ENCODE results near the gene KRT13. TPM values are rescaled to one million over a fixed set of nuclear protein-coding genes. Genes with fewer than 3 reads are reported as not detected.
"Not testable (repeated sequence)": the region's sequence is repeated elsewhere in the genome, so short reads cannot be mapped to it uniquely, and the experiment has no call there.

Gene KRT13
- not detected for polyA plus RNA-seq (2013, experiment 1 of 2; ENCODE audit: insufficient read length)
- 0.16 TPM for polyA plus RNA-seq (2013, experiment 2 of 2; ENCODE audit: insufficient read length)

DNA sequence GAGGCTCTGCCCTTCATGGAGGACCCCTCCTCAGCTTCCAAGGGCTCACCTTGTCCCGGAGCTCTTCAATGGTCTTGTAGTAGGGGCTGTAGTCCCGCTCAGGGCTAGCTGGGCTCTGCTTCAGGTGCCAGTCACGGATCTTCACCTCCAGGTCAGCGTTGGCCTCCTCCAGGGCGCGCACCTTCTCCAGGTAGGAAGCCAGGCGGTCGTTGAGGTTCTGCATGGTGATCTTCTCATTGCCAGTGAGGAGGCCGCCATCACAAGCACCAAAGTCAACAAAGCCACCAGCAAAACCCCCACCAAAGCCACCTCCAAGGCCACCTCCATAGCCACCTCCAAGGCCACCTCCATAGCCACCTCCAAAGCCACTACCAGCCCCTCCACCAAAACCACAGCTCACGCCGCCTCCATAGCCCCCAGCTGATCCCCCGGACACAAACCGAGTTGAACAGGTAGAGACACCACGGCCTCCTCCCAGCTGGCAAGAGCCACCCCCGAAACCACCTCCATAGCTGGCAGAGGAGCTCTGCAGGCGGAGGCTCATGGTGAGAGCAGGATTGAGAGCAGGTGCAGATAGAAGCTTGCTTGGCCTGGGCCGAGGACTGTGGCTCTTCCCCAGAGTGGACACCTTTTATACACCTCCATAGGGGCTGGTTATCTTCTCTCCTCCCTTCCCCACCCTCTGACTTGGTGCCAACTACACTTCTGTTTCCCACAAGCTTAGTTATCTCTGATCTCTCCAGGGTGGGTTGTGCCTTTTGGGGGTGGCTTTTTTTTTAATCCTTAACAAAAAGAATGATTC is at the start of gene KRT13:
KRT13 (minus strand) TSS at position 606 of the 802 bp plus-strand sequence; CDS start at position 544, 62 bp downstream.
- DNase-seq, result no peak

GRCh38 chr17:41553987-41554680 is 48.7 kb upstream of the KRT13 start:
- no peak for DNase-seq

- DNase-seq, result peak; percentile 22
Observed at GRCh38 chr17:41553176-41553575, 47.8 kb upstream of the KRT13 start.

DNA sequence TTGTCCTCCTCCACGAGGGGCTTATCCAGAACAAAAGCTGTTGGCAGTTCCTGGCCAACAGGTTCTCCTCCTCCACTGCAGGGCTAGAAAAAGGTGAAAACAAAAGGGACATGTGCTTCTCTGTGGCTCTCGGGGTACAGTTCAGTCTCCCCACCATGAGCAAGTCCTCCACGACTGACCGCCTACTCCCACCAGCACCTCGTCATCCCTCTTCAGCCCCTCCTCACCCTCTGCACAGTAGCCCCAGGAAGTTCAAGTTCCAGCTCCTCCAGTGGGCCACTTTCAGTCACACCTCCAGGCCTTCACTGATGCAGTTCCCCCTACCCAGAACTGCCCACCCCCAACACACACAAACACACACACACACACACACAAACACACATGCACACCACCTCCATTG is 47.0 kb upstream of the KRT13 start:
- no peak for DNase-seq

DNA sequence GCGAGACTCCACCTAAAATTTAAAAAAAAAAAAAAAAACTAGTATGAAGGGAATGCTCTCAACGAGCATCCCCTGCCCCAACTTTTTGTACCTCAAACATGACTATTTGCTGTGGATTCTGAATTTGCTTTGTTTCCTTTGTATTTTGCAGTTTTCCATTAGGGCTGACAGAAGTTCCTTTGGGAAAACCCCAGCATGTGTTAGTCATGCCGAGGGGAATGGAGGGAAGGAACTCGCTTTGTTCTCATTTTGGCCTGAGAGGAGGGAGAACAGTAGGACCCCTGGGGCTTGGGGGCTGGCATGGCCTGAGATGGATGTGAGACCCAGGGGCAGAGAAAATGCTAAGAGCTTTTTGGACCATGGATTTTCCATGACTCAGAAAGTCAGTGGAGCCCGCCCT is 46.0 kb upstream of the KRT13 start:
- DNase-seq, result peak; percentile 50

DNA sequence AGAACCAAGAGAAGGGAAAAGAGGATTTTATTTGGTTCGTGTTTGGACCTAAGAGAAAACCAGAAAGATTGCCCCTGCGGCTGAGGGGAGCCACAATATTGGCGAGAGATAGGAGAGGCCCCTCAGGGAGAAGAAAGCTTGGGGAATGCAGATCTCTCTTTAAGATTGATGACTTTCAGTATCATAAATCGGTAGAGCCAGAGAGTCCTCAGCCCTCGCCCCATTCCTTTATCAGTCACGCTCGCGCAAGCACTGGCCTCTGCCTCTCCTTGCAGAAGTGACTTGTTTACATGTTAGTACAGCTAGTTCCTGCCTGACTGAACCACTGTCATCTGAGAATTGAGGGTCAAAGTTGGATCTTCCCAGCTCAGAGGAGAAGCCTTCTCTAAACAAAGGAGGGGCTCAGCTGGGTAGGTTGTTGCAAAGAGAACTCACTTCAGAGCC is 44.2 kb upstream of the KRT13 start:
- no peak for DNase-seq

GRCh38 chr17:41548844-41549595 is 43.6 kb upstream of the KRT13 start:
- DNase-seq, result peak; percentile 87

DNA sequence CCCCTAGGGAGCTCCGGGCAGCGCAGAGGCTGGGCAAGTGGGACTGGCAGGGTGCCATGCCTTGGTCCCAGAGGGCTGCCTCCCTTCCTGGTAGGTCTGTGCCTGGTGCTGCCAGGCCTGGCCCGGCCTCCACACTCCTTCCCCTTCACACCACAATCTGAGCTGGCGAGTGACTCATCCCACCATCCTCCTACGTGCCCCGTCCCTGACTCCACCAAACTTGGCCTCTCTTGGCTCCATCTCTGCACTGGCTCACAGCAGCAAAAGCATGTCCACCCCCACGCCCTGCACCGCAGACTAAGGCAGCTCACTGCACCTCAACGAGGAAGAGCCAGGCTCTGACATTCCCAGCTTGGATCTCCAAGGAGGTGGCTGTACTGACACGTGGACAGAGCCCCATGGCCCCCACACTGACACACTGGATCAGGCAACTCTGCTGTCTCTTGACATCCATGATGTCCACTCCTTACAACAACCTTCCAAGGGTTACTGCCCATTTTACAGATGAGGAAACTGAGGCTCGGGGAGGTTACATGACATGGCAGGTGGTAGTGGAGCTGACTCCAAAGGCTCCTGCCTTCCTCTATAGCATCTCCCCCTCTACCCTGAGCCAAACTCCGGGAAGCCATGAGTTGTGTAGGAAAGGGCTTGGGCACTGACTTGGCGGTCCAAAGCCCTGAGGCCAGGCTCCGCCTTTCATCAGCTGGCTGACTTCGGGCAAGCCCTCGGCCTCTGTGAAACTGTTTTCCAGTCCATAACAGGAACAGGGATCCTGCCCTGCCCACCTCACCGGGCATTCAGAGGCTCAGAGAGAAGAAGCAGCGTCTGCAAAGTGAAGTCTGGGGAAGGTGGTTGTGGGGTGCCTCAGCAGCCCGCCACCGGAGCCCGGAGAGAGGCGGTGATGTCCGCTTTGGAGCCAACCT is 42.8 kb upstream of the KRT13 start:
- DNase-seq, result peak; percentile 97

DNA sequence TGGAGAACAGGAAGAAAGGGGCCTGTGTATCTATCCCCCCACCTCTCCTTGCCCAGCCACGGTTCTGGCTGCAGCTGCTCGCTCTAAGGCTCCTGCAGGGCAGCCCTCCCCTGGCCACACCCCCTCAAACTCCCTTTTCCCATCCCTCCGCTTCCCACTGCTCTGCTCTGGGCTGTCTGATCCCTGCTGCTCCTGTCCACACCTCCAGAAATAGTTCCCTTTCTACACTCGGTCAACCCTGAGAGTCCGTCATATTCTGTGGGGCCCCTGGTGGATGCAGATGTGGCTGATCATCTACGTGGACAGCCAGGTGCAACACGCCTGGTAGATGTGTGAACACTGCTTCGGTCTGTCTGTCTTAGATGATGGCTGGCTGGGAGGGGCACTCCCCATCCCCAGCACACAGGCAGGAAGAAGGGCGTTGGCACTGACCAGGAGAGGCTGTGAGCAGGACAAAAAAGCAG is 42.0 kb upstream of the KRT13 start:
- DNase-seq, result no peak

- DNase-seq, result no peak
Observed at GRCh38 chr17:41546819-41547218, 41.4 kb upstream of the KRT13 start.

- DNase-seq, result no peak
Observed at GRCh38 chr17:41545829-41546410, 40.5 kb upstream of the KRT13 start.

DNA sequence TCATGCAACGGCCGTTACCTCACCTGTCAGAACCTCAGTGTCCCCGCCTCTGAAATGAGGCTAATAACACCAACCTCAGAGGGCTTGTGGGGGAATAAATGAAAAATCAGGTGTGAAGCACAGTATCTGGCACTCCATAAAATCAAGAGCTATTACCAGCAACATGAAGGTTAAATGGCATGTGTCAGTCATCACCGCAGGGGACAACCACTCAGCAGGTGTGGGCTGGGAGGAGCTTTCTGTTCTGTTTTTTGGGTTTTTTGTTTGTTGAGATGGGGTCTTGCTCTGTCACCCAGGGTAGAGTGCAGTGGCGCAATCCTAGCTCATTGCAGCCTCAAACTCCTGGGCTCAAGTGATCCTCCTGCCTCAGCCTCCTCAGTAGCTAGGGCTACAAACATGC is 39.5 kb upstream of the KRT13 start:
- no peak for DNase-seq

- DNase-seq, result peak; percentile 21
Observed at GRCh38 chr17:41544491-41544892, 39.1 kb upstream of the KRT13 start.

DNA sequence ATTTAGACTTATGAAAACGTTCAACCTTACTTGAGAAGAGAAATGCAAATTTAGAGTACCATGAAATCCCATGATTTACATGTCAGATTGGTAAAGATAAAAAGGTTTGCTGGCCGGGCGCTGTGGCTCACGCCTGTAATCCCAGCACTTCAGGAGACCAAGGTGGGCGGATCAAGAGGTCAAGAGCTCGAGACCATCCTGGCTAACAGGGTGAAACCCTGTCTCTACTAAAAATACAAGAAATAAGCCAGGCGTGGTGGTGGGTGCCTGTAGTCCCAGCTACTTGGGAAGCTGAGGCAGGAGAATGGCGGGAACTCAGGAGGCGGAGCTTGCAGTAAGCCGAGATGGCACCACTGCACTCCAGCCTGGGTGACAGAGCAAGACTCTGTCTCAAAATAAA is 37.4 kb upstream of the KRT13 start:
- DNase-seq, result not testable (repeated sequence)

DNA sequence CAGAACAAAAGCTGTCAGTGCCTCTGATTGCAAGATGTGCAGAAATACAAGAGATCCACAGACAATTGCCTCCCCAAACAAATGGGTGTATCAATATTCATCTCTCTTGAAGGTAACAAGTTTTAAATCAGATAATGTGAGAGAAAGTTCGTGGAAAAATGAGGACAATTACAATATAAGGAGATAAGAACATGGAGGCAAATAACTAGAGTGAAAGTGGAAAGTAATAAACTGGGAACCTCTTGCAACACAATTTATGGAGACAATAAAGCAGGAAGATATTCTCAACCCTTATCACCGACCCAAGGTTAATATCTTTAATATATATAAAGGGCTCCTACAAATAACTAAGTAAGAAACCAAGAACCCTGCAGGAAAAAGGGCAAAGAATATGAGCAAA is 36.9 kb upstream of the KRT13 start:
- DNase-seq, result no peak

- DNase-seq, result no peak
Observed at GRCh38 chr17:41540921-41541625, 35.7 kb upstream of the KRT13 start.

GRCh38 chr17:41539979-41540701 is 34.7 kb upstream of the KRT13 start:
- no peak for DNase-seq

DNA sequence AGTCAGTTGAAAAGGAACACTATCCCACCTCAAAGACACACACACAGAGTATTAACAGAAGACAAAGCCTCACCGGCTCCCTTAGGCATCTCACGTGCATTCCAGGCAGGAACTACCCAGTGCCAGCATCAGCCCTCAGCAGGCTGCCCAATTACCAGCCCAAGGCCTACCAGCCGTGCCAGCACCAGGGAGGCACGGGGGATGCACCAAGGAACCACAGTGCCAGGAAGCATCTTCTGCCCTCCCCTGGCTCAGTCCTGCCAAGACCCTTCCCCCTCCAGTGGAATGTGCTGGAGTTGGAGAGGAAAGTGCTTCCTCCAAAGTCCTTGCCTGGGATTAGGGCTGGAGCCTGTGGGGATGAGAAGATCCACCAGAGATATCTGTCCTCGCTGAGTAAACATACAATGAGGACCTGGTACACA is 33.7 kb upstream of the KRT13 start:
- peak; percentile 31 for DNase-seq

GRCh38 chr17:41538565-41538991 is 33.2 kb upstream of the KRT13 start:
- peak; percentile 74 for DNase-seq

DNA sequence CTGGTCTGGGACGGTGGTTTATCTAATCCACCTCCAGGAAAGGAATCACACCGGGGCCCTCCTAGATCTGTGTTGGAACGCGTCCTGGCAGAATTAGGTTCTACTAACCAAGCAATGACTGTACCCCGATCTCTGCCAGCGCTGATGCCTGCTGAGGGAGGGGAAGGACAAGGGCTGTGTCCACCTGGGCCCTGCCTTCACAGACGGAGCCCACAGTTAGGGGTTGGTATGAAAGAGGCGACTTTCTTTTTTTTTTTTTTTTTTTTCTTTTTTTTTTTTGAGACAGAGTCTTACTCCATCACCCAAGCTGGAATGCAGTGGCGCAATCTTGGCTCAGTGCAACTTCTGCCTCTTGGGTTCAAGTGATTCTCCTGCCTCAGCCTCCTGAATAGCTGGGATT is 32.6 kb upstream of the KRT13 start:
- peak; percentile 51 for DNase-seq

Measured in fibroblast of skin of abdomen (primary cell).